Mesenchymal stem cell (in vitro differentiated cells and primary cell): ENCODE measurements around the gene ATF7.

ENCODE experiments used
- DNase-seq: peaks from one replicate; pipeline ENCODE4 v3.0.0-alpha.2; 2013
- H2AFZ ChIP-seq: one replicate; pipeline ENCODE4 v1.6.1; 2013; ENCODE audit warnings: low read depth, mild to moderate bottlenecking, control low read depth, inconsistent platforms, low read length, moderate library complexity
- H2AK5ac ChIP-seq: 2 replicates; pipeline ENCODE4 v1.6.1; 2013; ENCODE audit warnings: low read length, moderate library complexity, mild to moderate bottlenecking, inconsistent platforms; ENCODE audit not compliant: severe bottlenecking
- H2BK120ac ChIP-seq: one replicate; pipeline ENCODE4 v1.6.1; 2013; ENCODE audit warnings: low read depth, mild to moderate bottlenecking, inconsistent platforms, low read length, moderate library complexity
- H2BK12ac ChIP-seq, 2 experiments: one replicate each; pipeline ENCODE4 v1.6.1; 2013; ENCODE audit warnings: inconsistent platforms in 2 of 2, low read length in 2 of 2, mild to moderate bottlenecking in 2 of 2, moderate library complexity in 2 of 2, control low read depth in 1 of 2
- H2BK15ac ChIP-seq: one replicate; pipeline ENCODE4 v1.6.1; 2013; ENCODE audit warnings: mild to moderate bottlenecking, low read depth, inconsistent platforms; ENCODE audit not compliant: poor library complexity, severe bottlenecking
- H2BK5ac ChIP-seq: 2 replicates; pipeline ENCODE4 v1.6.1; 2013; ENCODE audit warnings: low read depth, mild to moderate bottlenecking, low read length, control low read depth, inconsistent platforms; ENCODE audit not compliant: poor library complexity, severe bottlenecking
- H3K14ac ChIP-seq, 2 experiments: one replicate each; pipeline ENCODE4 v1.6.1; 2013; ENCODE audit warnings: inconsistent platforms in 2 of 2, low read length in 2 of 2, control low read depth in 1 of 2, mild to moderate bottlenecking in 1 of 2, moderate library complexity in 1 of 2
- H3K18ac ChIP-seq, 2 experiments: one replicate each; pipeline ENCODE4 v1.6.1; 2013; ENCODE audit warnings: inconsistent platforms in 2 of 2, low read length in 2 of 2, control low read depth in 1 of 2, low read depth in 1 of 2, mild to moderate bottlenecking in 1 of 2
- H3K23ac ChIP-seq, 2 experiments: one replicate each; pipeline ENCODE4 v1.6.1; 2013; ENCODE audit warnings: inconsistent platforms in 2 of 2, low read length in 2 of 2, mild to moderate bottlenecking in 2 of 2, moderate library complexity in 2 of 2, control low read depth in 1 of 2
- H3K27ac ChIP-seq: 2 replicates; pipeline ENCODE4 v1.5.1; 2013; ENCODE audit warnings: mild to moderate bottlenecking, moderate library complexity, low read length, control low read depth, inconsistent platforms; ENCODE audit not compliant: poor library complexity, severe bottlenecking
- H3K27me3 ChIP-seq, 2 experiments: 2 replicates each; pipeline versions ENCODE4 v1.6.1 to v1.7.0; 2013; ENCODE audit warnings: low read length in 2 of 2, mild to moderate bottlenecking in 2 of 2, moderate library complexity in 2 of 2, control low read depth in 1 of 2, inconsistent platforms in 1 of 2; ENCODE audit not compliant: control insufficient read depth in 1 of 2, insufficient read depth in 1 of 2
- H3K36me3 ChIP-seq, 2 experiments: 2 replicates each; pipeline versions ENCODE4 v1.6.1 to v1.7.0; 2013; ENCODE audit warnings: low read length in 2 of 2, control low read depth in 1 of 2, inconsistent platforms in 1 of 2, low read depth in 1 of 2, mild to moderate bottlenecking in 1 of 2; ENCODE audit not compliant: insufficient read depth in 2 of 2, control insufficient read depth in 1 of 2
- H3K4ac ChIP-seq, 2 experiments: one replicate each; pipeline ENCODE4 v1.6.1; 2013; ENCODE audit warnings: inconsistent platforms in 2 of 2, low read length in 2 of 2, mild to moderate bottlenecking in 2 of 2, moderate library complexity in 2 of 2, control low read depth in 1 of 2, low read depth in 1 of 2
- H3K4me1 ChIP-seq: 2 replicates; pipeline ENCODE4 v1.6.1; 2013; ENCODE audit warnings: low read depth, low read length, control low read depth; ENCODE audit not compliant: control insufficient read depth, insufficient read depth
- H3K4me2 ChIP-seq: 2 replicates; pipeline ENCODE4 v1.6.1; 2013; ENCODE audit warnings: low read length, mild to moderate bottlenecking, inconsistent platforms; ENCODE audit not compliant: poor library complexity, severe bottlenecking
- H3K4me3 ChIP-seq, 2 experiments: 2 replicates each; pipeline versions ENCODE4 v1.5.1 to v1.7.0; 2013; ENCODE audit warnings: low read length in 2 of 2, mild to moderate bottlenecking in 2 of 2, control low read depth in 1 of 2, low read depth in 1 of 2; ENCODE audit not compliant: insufficient read depth in 1 of 2
- H3K79me1 ChIP-seq: replicated peaks from 2 replicates; pipeline ENCODE4 v1.6.1; 2013; ENCODE audit warnings: mild to moderate bottlenecking, control low read depth, low read length, inconsistent platforms; ENCODE audit not compliant: poor library complexity, severe bottlenecking
- H3K9ac ChIP-seq: 2 replicates; pipeline ENCODE4 v1.7.0; 2013; ENCODE audit warnings: mild to moderate bottlenecking, low read length, moderate library complexity
- H3K9me3 ChIP-seq: 2 replicates; pipeline ENCODE4 v1.7.0; 2013; ENCODE audit warnings: mild to moderate bottlenecking, low read length; ENCODE audit not compliant: control insufficient read depth
- H4K8ac ChIP-seq: one replicate; pipeline ENCODE4 v1.6.1; 2013; ENCODE audit warnings: inconsistent platforms, mild to moderate bottlenecking, low read length, moderate library complexity
- H4K91ac ChIP-seq: one replicate; pipeline ENCODE4 v1.6.1; 2013; ENCODE audit warnings: mild to moderate bottlenecking, low read length, inconsistent platforms
- WGBS: methylation state at CpG from one replicate; pipeline ENCODE4 v1.1.7; 2013; ENCODE audit warnings: mixed read lengths; 5-methylcytosine and 5-hydroxymethylcytosine counted together

ATF7 gene

GRCh38 chr12:53499266-53500141 lies 126.7 kb downstream of the ATF7 start, which contains the start of gene MAP3K12:
Gene MAP3K12 (minus strand): TSS chr12:53499458. CDS start chr12:53487391, 12,067 bp downstream.
- H3K27ac ChIP-seq: peak within 1 kb of the TSS; percentile 95
- no peaks in the 10 kb centered on the region for H3K9me3 ChIP-seq
- H3K4me3 ChIP-seq: peak within 1 kb of the TSS; percentile 86 to 94
- 2% methylated on average over 51 of the region's 51 CpGs for WGBS
- H3K4me1 ChIP-seq: peaks cover 31% of the 10 kb centered on the region
- H2AK5ac ChIP-seq: peak within 1 kb of the TSS; percentile 69
- peak within 1 kb of the TSS; percentile 75 for H2BK5ac ChIP-seq
- peak within 1 kb of the TSS; percentile 99 for H2BK120ac ChIP-seq
- peak within 1 kb of the TSS; percentile 100 for H3K9ac ChIP-seq
- peaks cover 46% of the 10 kb centered on the region for H3K79me1 ChIP-seq
- H4K91ac ChIP-seq: peak within 1 kb of the TSS; percentile 96
- DNase-seq: peak; percentile 81
- peak within 1 kb of the TSS in 1 of 2 experiments; percentile 63 for H3K23ac ChIP-seq
- H2AFZ ChIP-seq: peak within 1 kb of the TSS; percentile 55
- peak within 1 kb of the TSS; percentile 81 to 95 for H2BK12ac ChIP-seq
- H3K18ac ChIP-seq: peak within 1 kb of the TSS; percentile 94 to 99
- peak within 1 kb of the TSS; percentile 97 for H4K8ac ChIP-seq
- H3K4me2 ChIP-seq: peak within 1 kb of the TSS; percentile 87
- peaks cover 20 to 26% of the 10 kb centered on the region in 2 experiments for H3K36me3 ChIP-seq
- H3K27me3 ChIP-seq: no peaks in the 10 kb centered on the region
- peak within 1 kb of the TSS; percentile 87 to 98 for H3K14ac ChIP-seq
- H2BK15ac ChIP-seq: peak within 1 kb of the TSS; percentile 89
- H3K4ac ChIP-seq: peak within 1 kb of the TSS; percentile 97 to 98

DNA sequence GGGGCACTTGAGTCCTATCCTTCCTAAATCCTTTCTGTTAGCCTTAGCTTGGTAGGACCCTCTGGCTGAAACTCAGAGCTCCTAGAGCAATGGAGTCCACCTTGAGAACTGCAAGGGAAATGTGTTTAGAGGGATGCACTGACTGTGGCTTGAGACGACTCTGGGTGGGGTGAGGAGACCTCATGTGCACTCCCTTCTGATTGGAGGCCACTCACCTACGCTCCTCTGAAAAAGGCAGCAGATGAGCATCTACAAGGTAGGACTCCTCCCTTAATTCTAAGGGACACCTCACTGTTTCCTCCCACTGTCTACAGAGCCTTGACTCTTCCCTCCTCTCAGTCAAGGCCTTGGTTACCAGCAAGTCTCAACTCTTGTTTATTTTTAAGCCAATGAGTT lies 127.9 kb downstream of the ATF7 start:
- Histone ChIP-seq H3K23ac (no peak overlapping the region), H3K4me1 (peaks cover 40% of the 10 kb centered on the region), H3K36me3 (peaks cover 9 to 17% of the 10 kb centered on the region in 2 experiments), H3K79me1 (peaks cover 45% of the 10 kb centered on the region), H3K14ac (no peak overlapping the region), H3K9ac (peak overlapping the region; percentile 88), H2BK120ac (no peak overlapping the region), H2AFZ (no peak overlapping the region), H3K4me3 (peak overlapping the region in 1 of 2 experiments; percentile 94), H3K4me2 (peak overlapping the region; percentile 83), H3K9me3 (no peaks in the 10 kb centered on the region), H4K8ac (no peak overlapping the region), H4K91ac (no peak overlapping the region), H3K27me3 (no peaks in the 10 kb centered on the region), H2BK12ac (peak overlapping the region in 1 of 2 experiments; percentile 14), H3K18ac (no peak overlapping the region), H2AK5ac (no peak overlapping the region), H2BK15ac (no peak overlapping the region), H3K27ac (no peak overlapping the region), H3K4ac (no peak overlapping the region), H2BK5ac (no peak overlapping the region)
- no peak for DNase-seq
- WGBS: 83% methylated on average over 2 of the region's 2 CpGs

- H2BK12ac ChIP-seq: peak overlapping the region; percentile 7 to 46
- no peak overlapping the region for H2AFZ ChIP-seq
- peak overlapping the region; percentile 9 for H4K91ac ChIP-seq
- H3K4me1 ChIP-seq: peaks cover 38% of the 10 kb centered on the region
- no peaks in the 10 kb centered on the region for H3K27me3 ChIP-seq
- peak overlapping the region in 1 of 2 experiments; percentile 9 for H3K14ac ChIP-seq
- no peak for DNase-seq
- H3K79me1 ChIP-seq: peaks cover 37% of the 10 kb centered on the region
- H3K4ac ChIP-seq: peak overlapping the region; percentile 19 to 54
- no peak overlapping the region for H3K23ac ChIP-seq
- no peak overlapping the region for H2BK5ac ChIP-seq
- no peak overlapping the region for H4K8ac ChIP-seq
- H3K4me2 ChIP-seq: no peak overlapping the region
- 100% methylated on average over 3 of the region's 3 CpGs for WGBS
- peak overlapping the region in 1 of 2 experiments; percentile 6 for H3K18ac ChIP-seq
- H3K36me3 ChIP-seq: peaks cover 4 to 15% of the 10 kb centered on the region in 2 experiments
- H3K9me3 ChIP-seq: no peaks in the 10 kb centered on the region
- no peak overlapping the region for H2BK120ac ChIP-seq
- H3K4me3 ChIP-seq: no peak overlapping the region
- no peak overlapping the region for H3K27ac ChIP-seq
- no peak overlapping the region for H2AK5ac ChIP-seq
- peak overlapping the region; percentile 15 for H2BK15ac ChIP-seq
- no peak overlapping the region for H3K9ac ChIP-seq
Observed at GRCh38 chr12:53497461-53497860, 128.7 kb downstream of the ATF7 start.

GRCh38 chr12:53496752-53497032 lies 129.5 kb downstream of the ATF7 start:
- Histone ChIP-seq H4K91ac (peak overlapping the region; percentile 71), H2AFZ (no peak overlapping the region)

More at GRCh38 chr12:53496752-53497032, 129.5 kb downstream of the ATF7 start:
- H3K9me3 ChIP-seq: no peaks in the 10 kb centered on the region
- peaks cover 35% of the 10 kb centered on the region for H3K4me1 ChIP-seq
- H3K36me3 ChIP-seq: peaks cover 4 to 15% of the 10 kb centered on the region in 2 experiments
- H2AK5ac ChIP-seq: no peak overlapping the region
- H2BK120ac ChIP-seq: peak overlapping the region; percentile 50
- peaks cover 36% of the 10 kb centered on the region for H3K79me1 ChIP-seq
- H2BK12ac ChIP-seq: no peak overlapping the region
- H4K8ac ChIP-seq: no peak overlapping the region
- no peak overlapping the region for H3K4ac ChIP-seq
- H3K4me2 ChIP-seq: no peak overlapping the region
- H3K27me3 ChIP-seq: no peaks in the 10 kb centered on the region
- H3K4me3 ChIP-seq: peak overlapping the region in 1 of 2 experiments; percentile 69
- H3K27ac ChIP-seq: no peak overlapping the region
- H3K9ac ChIP-seq: peak overlapping the region; percentile 64
- 100% methylated on average over 1 of the region's 1 CpG for WGBS
- H2BK15ac ChIP-seq: no peak overlapping the region
- peak overlapping the region in 1 of 2 experiments; percentile 70 for H3K18ac ChIP-seq
- H2BK5ac ChIP-seq: no peak overlapping the region
- no peak for DNase-seq
- no peak overlapping the region for H3K23ac ChIP-seq
- H3K14ac ChIP-seq: no peak overlapping the region
